ENCODE measurements around the gene C1orf21. TPM values are rescaled to one million over a fixed set of nuclear protein-coding genes. Genes with fewer than 3 reads are reported as not detected.

The C1orf21 gene
- total RNA-seq, 4 donors from 2014 or later, result 13.1 to 30.6 (median 22.1) TPM

DNA sequence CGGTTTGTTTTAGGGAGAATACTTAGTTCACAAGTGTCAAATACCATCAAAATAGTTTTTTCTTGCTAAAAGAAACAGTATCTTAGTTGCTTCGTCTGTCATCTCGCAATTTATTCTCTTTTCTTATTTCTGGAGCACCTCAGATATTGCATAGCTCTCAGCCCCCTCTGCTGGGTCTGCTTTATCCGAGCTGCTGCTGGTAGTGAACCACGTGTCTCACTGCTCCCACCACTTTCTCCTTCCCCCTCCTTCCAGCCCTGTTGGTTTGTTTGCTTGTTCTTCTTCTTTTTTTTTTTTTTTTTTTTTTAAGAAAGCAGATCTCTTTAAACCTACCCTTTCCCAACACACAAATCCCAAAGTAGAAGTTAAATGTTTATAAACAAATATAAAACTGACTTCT lies 197.0 kb downstream of the C1orf21 start:
- Histone ChIP-seq H3K36me3 (no peaks in the 10 kb centered on the region), H3K9me3 (no peaks in the 10 kb centered on the region), H3K4me1 (no peaks in the 10 kb centered on the region), H3K27ac (no peak overlapping the region), H3K4me3 (replicated peaks in 1 of 3) (no peak overlapping the region), H3K27me3 (no peaks in the 10 kb centered on the region)
- 41 to 56% methylated on average over 5 of the region's 5 CpGs for WGBS, 2 donors
- intact Hi-C loops (cut with DNase I), result no loop called here
- TF ChIP-seq POLR2A (IDR thresholded peaks at IDR 0.05), result no peak
- TF ChIP-seq, protein P1, sequence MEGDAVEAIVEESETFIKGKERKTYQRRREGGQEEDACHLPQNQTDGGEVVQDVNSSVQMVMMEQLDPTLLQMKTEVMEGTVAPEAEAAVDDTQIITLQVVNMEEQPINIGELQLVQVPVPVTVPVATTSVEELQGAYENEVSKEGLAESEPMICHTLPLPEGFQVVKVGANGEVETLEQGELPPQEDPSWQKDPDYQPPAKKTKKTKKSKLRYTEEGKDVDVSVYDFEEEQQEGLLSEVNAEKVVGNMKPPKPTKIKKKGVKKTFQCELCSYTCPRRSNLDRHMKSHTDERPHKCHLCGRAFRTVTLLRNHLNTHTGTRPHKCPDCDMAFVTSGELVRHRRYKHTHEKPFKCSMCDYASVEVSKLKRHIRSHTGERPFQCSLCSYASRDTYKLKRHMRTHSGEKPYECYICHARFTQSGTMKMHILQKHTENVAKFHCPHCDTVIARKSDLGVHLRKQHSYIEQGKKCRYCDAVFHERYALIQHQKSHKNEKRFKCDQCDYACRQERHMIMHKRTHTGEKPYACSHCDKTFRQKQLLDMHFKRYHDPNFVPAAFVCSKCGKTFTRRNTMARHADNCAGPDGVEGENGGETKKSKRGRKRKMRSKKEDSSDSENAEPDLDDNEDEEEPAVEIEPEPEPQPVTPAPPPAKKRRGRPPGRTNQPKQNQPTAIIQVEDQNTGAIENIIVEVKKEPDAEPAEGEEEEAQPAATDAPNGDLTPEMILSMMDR (IDR thresholded peaks at IDR 0.05), result no peak
- no peak for DNase-seq

DNA sequence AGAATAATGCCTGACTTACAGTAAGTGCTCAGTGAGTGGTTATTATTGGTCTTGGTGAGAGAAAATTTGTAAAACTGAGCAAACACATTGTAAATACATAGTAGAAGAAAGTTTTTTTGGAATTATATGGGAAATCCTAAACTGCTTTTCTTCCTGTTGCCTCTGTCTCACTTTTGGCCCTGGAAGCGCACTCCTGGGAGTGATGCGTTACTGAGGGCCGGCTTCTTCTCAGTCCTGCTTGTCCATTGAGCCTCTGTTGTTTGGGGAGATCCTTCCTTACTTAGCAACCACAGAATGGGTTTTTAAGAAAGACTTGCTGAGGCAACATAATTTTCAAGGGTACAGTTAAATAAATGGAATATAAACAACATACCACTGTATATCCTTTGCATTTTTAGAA lies 201.9 kb downstream of the C1orf21 start:
- Histone ChIP-seq H3K27me3 (no peaks in the 10 kb centered on the region), H3K9me3 (no peaks in the 10 kb centered on the region), H3K27ac (no peak overlapping the region), H3K36me3 (no peaks in the 10 kb centered on the region), H3K4me1 (peaks cover 8% of the 10 kb centered on the region in 2 donors), H3K4me3 (replicated peaks in 1 of 3) (no peak overlapping the region)
- 93 to 99% methylated on average over 3 of the region's 3 CpGs for WGBS, 2 donors
- TF ChIP-seq POLR2A (IDR thresholded peaks at IDR 0.05), result no peak
- TF ChIP-seq, protein P1 (IDR thresholded peaks at IDR 0.05), result no peak
- intact Hi-C loops (cut with DNase I), result no loop called here
- no peak for DNase-seq

DNA sequence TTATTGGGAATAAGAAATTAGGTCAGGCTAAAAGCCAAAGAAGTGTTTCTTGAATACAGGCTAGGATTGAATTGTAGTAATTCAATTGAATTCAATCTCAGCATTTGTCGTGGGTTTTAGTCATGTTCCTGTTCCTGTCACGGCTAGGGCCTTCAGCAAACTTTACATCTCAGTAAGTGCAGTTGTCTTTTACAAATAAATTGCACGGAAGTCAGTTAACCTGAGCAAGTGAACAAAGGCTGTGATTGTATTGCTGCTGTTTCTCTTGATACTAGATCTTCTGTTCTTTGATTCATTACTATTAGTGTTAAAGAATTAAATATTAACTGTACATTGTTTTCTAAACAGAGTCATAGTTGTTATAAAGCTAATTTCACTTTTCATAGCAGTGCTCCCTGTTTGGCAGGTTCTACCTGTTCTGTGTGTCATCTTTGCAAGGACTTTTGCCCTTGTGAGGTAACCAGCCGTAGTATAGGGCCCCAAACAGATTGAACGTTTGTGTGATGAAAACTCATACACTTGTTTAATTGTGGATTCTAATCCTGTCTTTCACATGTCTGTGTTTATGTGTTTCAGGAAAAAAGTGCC lies 203.4 kb downstream of the C1orf21 start:
- no peak overlapping the region for H3K4me3 ChIP-seq (replicated peaks in 1 of 3)
- H3K27me3 ChIP-seq, result no peaks in the 10 kb centered on the region
- no peak overlapping the region for H3K27ac ChIP-seq
- TF ChIP-seq POLR2A (IDR thresholded peaks at IDR 0.05), result no peak
- TF ChIP-seq, protein P1 (IDR thresholded peaks at IDR 0.05), result no peak
- H3K36me3 ChIP-seq, result no peaks in the 10 kb centered on the region
- WGBS, 2 donors, result 37 to 38% methylated on average over 5 of the region's 5 CpGs
- H3K4me1 ChIP-seq, result peaks cover 8% of the 10 kb centered on the region in 2 donors
- H3K9me3 ChIP-seq, result no peaks in the 10 kb centered on the region
- peak; percentile 16 to 38 for DNase-seq
- intact Hi-C loops (cut with DNase I), result no loop called here

DNA sequence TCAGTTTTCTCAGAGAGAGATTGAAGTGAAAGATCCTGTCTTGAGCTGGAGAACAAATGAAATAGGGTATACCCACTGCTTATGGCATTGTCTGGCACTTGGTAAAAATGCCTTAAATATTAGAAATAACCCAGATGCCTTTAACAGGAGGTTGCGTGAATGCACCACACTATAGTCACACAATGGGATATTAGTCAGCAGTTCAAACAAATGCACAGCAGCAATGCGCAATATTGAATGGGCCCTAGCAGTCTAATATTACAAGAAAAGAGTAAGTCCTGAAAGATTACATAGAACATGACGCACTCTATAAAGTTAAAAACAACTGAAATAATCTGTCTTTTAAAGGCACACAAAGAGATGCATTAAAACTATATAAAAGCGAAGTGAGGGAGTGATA lies 206.8 kb downstream of the C1orf21 start:
- TF ChIP-seq, protein P1 (IDR thresholded peaks at IDR 0.05), result no peak
- no peak for TF ChIP-seq POLR2A (IDR thresholded peaks at IDR 0.05)
- H3K4me1 ChIP-seq, result peaks cover 8% of the 10 kb centered on the region in 2 donors
- WGBS, 2 donors, result 98 to 99% methylated on average over 4 of the region's 4 CpGs
- no peak overlapping the region for H3K4me3 ChIP-seq (replicated peaks in 1 of 3)
- H3K36me3 ChIP-seq, result no peaks in the 10 kb centered on the region
- no peaks in the 10 kb centered on the region for H3K9me3 ChIP-seq
- intact Hi-C loops (cut with DNase I), result no loop called here
- no peak overlapping the region for H3K27ac ChIP-seq
- no peaks in the 10 kb centered on the region for H3K27me3 ChIP-seq
- no peak for DNase-seq

DNA sequence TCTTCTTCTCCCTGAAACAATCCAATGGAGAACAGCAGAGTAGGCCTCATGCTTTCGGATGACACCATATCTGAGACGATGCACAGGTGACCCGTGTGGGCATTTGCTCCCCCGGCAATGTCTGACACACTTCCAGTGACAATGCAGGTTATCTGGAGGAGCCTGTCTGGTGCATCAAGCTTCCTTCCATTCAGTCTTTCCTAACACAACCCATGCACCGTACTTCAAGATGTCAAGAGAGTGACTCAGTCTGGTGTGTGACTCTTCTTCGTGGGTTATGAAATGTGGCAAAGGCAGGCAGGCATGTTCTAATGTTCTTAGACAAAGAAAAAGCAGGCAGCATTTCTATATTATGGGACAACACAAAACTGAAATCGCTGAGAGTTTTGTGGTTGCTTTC lies 208.8 kb downstream of the C1orf21 start:
- DNase-seq, result no peak
- H3K27ac ChIP-seq, result no peak overlapping the region
- H3K4me3 ChIP-seq (replicated peaks in 1 of 3), result no peak overlapping the region
- intact Hi-C loops (cut with DNase I), result no loop called here
- H3K36me3 ChIP-seq, result no peaks in the 10 kb centered on the region
- H3K4me1 ChIP-seq, result peaks cover 1 to 4% of the 10 kb centered on the region in 2 donors
- WGBS, 2 donors, result 90 to 93% methylated on average over 7 of the region's 7 CpGs
- H3K27me3 ChIP-seq, result no peaks in the 10 kb centered on the region
- H3K9me3 ChIP-seq, result no peaks in the 10 kb centered on the region
- TF ChIP-seq, protein P1 (IDR thresholded peaks at IDR 0.05), result no peak
- TF ChIP-seq POLR2A (IDR thresholded peaks at IDR 0.05), result no peak

Measured in thyroid gland (tissue), 4 donors.